Measurements from ENCODE around the gene ZNF383. TPM values are rescaled to one million over a fixed set of nuclear protein-coding genes. Genes with fewer than 3 reads are reported as not detected.
"Not testable (repeated sequence)": the region's sequence is repeated elsewhere in the genome, so short reads cannot be mapped to it uniquely, and the experiment has no call there.

The ZNF383 gene
- total RNA-seq, 1 experiment from 2014 or later = 3.6 TPM

- not testable (repeated sequence) for DNase-seq (ENCODE audit: low read depth)
Measured at GRCh38 chr19:37292998-37293939, 75.3 kb downstream of the ZNF383 start.

GRCh38 chr19:37294246-37294645, 76.2 kb downstream of the ZNF383 start:
- not testable (repeated sequence) for DNase-seq (ENCODE audit: low read depth)

Other genes with a start within 250 kb of the ZNF383 start
- 5.4 and 13.1 TPM in 2 replicates for gene ZNF420, start 139.8 kb upstream of the ZNF383 start, total RNA-seq (2014; rRNA removed; shearing (Covaris generic))
- gene ZNF585A, start 45.5 kb upstream of the ZNF383 start, total RNA-seq (2014; rRNA removed; shearing (Covaris generic)) = 5.6 and 9.7 TPM in 2 replicates
- gene ZNF585B, start 7.7 kb upstream of the ZNF383 start, total RNA-seq (2014; rRNA removed; shearing (Covaris generic)) = 7.2 and 8.7 TPM in 2 replicates
- 3.3 and 3.4 TPM in 2 replicates for gene ZNF527, start 152.9 kb downstream of the ZNF383 start, total RNA-seq (2014; rRNA removed; shearing (Covaris generic))
- gene ZNF569, start 249.2 kb downstream of the ZNF383 start, total RNA-seq (2014; rRNA removed; shearing (Covaris generic)) = 3.2 and 6.6 TPM in 2 replicates